ENCODE measurements around the gene FBXO24. TPM values are rescaled to one million over a fixed set of nuclear protein-coding genes. Genes with fewer than 3 reads are reported as not detected.
A peak's percentile ranks its signal among the peaks of the same experiment; 100 is the strongest.

Gene FBXO24
- total RNA-seq, 2 experiments from 2014 or later = 0.54 to 0.80 TPM

- Mint-ChIP-seq H3K27ac (no peak overlapping the region), H3K4me3 (no peak overlapping the region), H3K4me1 (peaks cover 11% of the 10 kb centered on the region), H3K36me3 (peaks cover 9% of the 10 kb centered on the region), H3K9me3 (no peaks in the 10 kb centered on the region), H3K27me3 (no peaks in the 10 kb centered on the region)
- DNase-seq = no peak
Measured at GRCh38 chr7:100575746-100576383, 10.3 kb upstream of the FBXO24 start.

- Mint-ChIP-seq H3K36me3 (peaks cover 9% of the 10 kb centered on the region), H3K4me3 (no peak overlapping the region), H3K27ac (no peak overlapping the region), H3K4me1 (peaks cover 8% of the 10 kb centered on the region), H3K9me3 (no peaks in the 10 kb centered on the region), H3K27me3 (no peaks in the 10 kb centered on the region)
- DNase-seq = no peak
Measured at GRCh38 chr7:100576384-100576993, 9.6 kb upstream of the FBXO24 start.

GRCh38 chr7:100577103-100577502 lies 9.0 kb upstream of the FBXO24 start:
- no peak overlapping the region for H3K4me3 Mint-ChIP-seq
- DNase-seq = no peak

GRCh38 chr7:100577507-100577906 lies 8.6 kb upstream of the FBXO24 start:
- H3K4me1 Mint-ChIP-seq = peaks cover 4% of the 10 kb centered on the region
- H3K4me3 Mint-ChIP-seq = no peak overlapping the region
- peaks cover 9% of the 10 kb centered on the region for H3K36me3 Mint-ChIP-seq
- no peak overlapping the region for H3K27ac Mint-ChIP-seq
- DNase-seq = no peak
- H3K9me3 Mint-ChIP-seq = no peaks in the 10 kb centered on the region
- H3K27me3 Mint-ChIP-seq = no peaks in the 10 kb centered on the region

More at GRCh38 chr7:100577103-100577502, 9.0 kb upstream of the FBXO24 start:
- Mint-ChIP-seq H3K27ac (no peak overlapping the region), H3K9me3 (no peaks in the 10 kb centered on the region), H3K4me1 (peaks cover 2% of the 10 kb centered on the region), H3K27me3 (no peaks in the 10 kb centered on the region), H3K36me3 (peaks cover 9% of the 10 kb centered on the region)

- Mint-ChIP-seq H3K4me1 (peaks cover 10% of the 10 kb centered on the region), H3K9me3 (no peaks in the 10 kb centered on the region), H3K36me3 (peaks cover 9% of the 10 kb centered on the region), H3K4me3 (no peak overlapping the region), H3K27me3 (no peaks in the 10 kb centered on the region), H3K27ac (no peak overlapping the region)
- DNase-seq = no peak
Measured at GRCh38 chr7:100578246-100579183, 7.6 kb upstream of the FBXO24 start.

GRCh38 chr7:100580466-100581283 lies 5.5 kb upstream of the FBXO24 start:
- Mint-ChIP-seq H3K27ac (no peak overlapping the region), H3K27me3 (no peaks in the 10 kb centered on the region), H3K36me3 (peaks cover 7% of the 10 kb centered on the region), H3K4me1 (peaks cover 21% of the 10 kb centered on the region), H3K9me3 (no peaks in the 10 kb centered on the region), H3K4me3 (no peak overlapping the region)
- DNase-seq = no peak

GRCh38 chr7:100582041-100582579 lies 4.0 kb upstream of the FBXO24 start:
- Mint-ChIP-seq H3K36me3 (peaks cover 4% of the 10 kb centered on the region), H3K4me3 (peak overlapping the region; percentile 38), H3K4me1 (peaks cover 21% of the 10 kb centered on the region), H3K9me3 (no peaks in the 10 kb centered on the region), H3K27me3 (peaks cover 3% of the 10 kb centered on the region), H3K27ac (peak overlapping the region; percentile 96)
- no peak for DNase-seq

GRCh38 chr7:100582650-100583049 lies 3.5 kb upstream of the FBXO24 start:
- peaks cover 21% of the 10 kb centered on the region for H3K4me1 Mint-ChIP-seq
- peak overlapping the region; percentile 91 for H3K4me3 Mint-ChIP-seq
- peaks cover 4% of the 10 kb centered on the region for H3K36me3 Mint-ChIP-seq
- no peaks in the 10 kb centered on the region for H3K9me3 Mint-ChIP-seq
- H3K27ac Mint-ChIP-seq = peak overlapping the region; percentile 96
- no peak for DNase-seq
- H3K27me3 Mint-ChIP-seq = peaks cover 3% of the 10 kb centered on the region

- H3K4me3 Mint-ChIP-seq = peak overlapping the region; percentile 91
- H3K9me3 Mint-ChIP-seq = no peaks in the 10 kb centered on the region
- H3K4me1 Mint-ChIP-seq = peaks cover 21% of the 10 kb centered on the region
- peaks cover 3% of the 10 kb centered on the region for H3K27me3 Mint-ChIP-seq
- peaks cover 4% of the 10 kb centered on the region for H3K36me3 Mint-ChIP-seq
- H3K27ac Mint-ChIP-seq = peak overlapping the region; percentile 96
- DNase-seq = peak; percentile 83
Measured at GRCh38 chr7:100583132-100584053, 2.7 kb upstream of the FBXO24 start.

GRCh38 chr7:100584054-100584682 lies 2.0 kb upstream of the FBXO24 start:
- H3K4me1 Mint-ChIP-seq = peaks cover 21% of the 10 kb centered on the region
- peak overlapping the region; percentile 91 for H3K4me3 Mint-ChIP-seq
- H3K9me3 Mint-ChIP-seq = no peaks in the 10 kb centered on the region
- peaks cover 2% of the 10 kb centered on the region for H3K36me3 Mint-ChIP-seq
- H3K27me3 Mint-ChIP-seq = peaks cover 3% of the 10 kb centered on the region
- DNase-seq = no peak
- H3K27ac Mint-ChIP-seq = peak overlapping the region; percentile 96

- Mint-ChIP-seq H3K4me1 (peaks cover 21% of the 10 kb centered on the region), H3K27ac (peak overlapping the region; percentile 76), H3K27me3 (peaks cover 3% of the 10 kb centered on the region), H3K4me3 (peak overlapping the region; percentile 91), H3K9me3 (no peaks in the 10 kb centered on the region), H3K36me3 (no peaks in the 10 kb centered on the region)
- no peak for DNase-seq
Measured at GRCh38 chr7:100584683-100585510, 1.2 kb upstream of the FBXO24 start.

- Mint-ChIP-seq H3K27ac (peak within 1 kb of the TSS; percentile 76), H3K27me3 (peaks cover 8% of the 10 kb centered on the region), H3K4me3 (peak within 1 kb of the TSS; percentile 91), H3K4me1 (peaks cover 21% of the 10 kb centered on the region), H3K36me3 (no peaks in the 10 kb centered on the region), H3K9me3 (no peaks in the 10 kb centered on the region)
- DNase-seq = peak; percentile 65
Measured at GRCh38 chr7:100585511-100586265, 440 bp upstream of the FBXO24 start, which contains the start of gene LRCH4. Gene LRCH4 (minus strand): TSS chr7:100586129. CDS start chr7:100586100, 29 bp downstream.

Data from activated naive CD8-positive, alpha-beta T cell treated with anti-CD3 and anti-CD28 coated beads for 36 hours (primary cell).